GM12872 (cell line): ENCODE data around the gene GGN.

Experiments used
- TF ChIP-seq, protein P1 (sequence below): IDR thresholded peaks from 3 replicates; pipeline ENCODE4 v1.5.1; 2011; ENCODE audit warnings: low read depth, mild to moderate bottlenecking, low read length, moderate library complexity; ENCODE audit not compliant: insufficient read depth

GGN gene

DNA sequence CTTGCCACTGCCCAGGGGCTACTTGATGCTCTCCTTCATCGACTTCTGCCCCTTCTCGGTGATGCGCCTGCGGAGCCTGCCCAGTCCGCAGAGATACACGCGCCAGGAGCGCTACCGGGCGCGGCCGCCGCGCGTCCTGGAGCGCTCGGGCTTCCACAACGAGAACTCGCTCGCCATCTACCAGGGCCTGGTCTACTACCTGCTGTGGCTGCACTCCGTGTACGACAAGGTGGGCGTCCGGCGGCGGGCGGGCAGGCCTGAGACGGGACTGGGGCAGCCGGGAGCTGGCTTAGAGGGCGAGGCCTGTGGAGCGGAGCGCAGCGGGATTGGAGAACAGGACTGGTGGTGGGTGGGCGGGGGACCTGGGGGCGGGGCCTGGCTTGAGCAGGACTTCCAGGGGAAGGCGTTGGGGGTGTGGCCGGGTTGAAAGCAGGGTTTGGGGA, 26.2 kb downstream of the GGN start:
- TF ChIP-seq, protein P1, sequence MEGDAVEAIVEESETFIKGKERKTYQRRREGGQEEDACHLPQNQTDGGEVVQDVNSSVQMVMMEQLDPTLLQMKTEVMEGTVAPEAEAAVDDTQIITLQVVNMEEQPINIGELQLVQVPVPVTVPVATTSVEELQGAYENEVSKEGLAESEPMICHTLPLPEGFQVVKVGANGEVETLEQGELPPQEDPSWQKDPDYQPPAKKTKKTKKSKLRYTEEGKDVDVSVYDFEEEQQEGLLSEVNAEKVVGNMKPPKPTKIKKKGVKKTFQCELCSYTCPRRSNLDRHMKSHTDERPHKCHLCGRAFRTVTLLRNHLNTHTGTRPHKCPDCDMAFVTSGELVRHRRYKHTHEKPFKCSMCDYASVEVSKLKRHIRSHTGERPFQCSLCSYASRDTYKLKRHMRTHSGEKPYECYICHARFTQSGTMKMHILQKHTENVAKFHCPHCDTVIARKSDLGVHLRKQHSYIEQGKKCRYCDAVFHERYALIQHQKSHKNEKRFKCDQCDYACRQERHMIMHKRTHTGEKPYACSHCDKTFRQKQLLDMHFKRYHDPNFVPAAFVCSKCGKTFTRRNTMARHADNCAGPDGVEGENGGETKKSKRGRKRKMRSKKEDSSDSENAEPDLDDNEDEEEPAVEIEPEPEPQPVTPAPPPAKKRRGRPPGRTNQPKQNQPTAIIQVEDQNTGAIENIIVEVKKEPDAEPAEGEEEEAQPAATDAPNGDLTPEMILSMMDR, result peak; percentile 19; the same call in 1 of the 3 replicates

DNA sequence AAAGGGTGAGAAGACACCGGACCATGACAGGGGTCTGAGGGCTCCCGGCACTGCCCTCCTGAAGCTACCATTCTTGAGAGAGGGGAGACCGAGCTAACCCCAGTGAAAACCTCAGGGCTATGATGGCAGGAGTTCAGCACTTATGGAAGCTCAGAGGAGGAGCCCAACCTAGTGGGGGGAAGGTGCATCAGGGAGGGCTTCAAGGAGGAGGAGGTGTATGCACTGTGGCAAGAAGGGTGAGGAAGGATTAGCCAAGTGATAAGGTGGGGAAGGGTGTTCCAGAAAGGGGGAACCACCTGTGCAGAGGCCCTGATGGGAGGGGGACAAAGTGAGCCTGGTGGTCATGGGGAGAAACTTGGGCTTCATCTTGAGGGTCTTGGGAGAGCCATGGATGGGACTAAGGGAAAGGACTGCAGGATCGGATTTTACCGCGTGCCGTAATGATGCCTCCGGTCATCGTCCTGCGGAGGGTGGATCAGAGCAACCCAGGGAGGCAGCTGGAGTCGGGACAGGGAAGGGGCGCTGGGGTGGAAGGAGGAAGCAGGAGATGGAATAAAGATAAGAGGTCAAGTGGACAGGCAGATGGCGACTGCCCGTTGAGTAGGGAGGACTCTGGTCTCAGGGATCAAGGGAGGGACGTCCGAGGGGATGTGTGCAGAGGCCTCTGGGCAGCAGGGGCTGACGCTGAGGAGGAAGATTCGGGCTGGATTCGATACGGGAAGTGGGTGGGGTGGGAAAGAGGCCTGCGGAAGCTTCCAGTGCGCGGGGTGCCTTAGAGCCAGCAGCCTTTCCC, 26.8 kb downstream of the GGN start:
- TF ChIP-seq, protein P1, result no peak

DNA sequence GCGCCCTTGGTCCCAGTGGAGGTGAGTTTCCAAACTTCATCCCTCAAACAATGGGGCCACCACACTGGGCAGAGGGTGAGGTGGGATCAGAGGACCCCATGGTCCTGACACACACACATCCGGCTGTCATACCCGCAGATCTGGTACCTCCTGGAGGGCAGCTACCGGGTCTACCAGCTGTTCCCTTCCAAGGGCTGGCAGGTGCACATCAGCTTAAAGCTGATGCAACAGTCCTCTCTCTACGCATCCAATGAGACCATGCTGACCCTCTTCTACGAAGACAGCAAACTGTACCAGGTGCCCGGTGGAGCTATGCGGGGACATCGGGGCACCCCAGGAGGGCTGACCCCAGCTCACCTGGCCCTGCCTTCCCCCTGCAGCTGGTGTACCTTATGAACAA, 27.5 kb downstream of the GGN start:
- TF ChIP-seq, protein P1, result no peak

DNA sequence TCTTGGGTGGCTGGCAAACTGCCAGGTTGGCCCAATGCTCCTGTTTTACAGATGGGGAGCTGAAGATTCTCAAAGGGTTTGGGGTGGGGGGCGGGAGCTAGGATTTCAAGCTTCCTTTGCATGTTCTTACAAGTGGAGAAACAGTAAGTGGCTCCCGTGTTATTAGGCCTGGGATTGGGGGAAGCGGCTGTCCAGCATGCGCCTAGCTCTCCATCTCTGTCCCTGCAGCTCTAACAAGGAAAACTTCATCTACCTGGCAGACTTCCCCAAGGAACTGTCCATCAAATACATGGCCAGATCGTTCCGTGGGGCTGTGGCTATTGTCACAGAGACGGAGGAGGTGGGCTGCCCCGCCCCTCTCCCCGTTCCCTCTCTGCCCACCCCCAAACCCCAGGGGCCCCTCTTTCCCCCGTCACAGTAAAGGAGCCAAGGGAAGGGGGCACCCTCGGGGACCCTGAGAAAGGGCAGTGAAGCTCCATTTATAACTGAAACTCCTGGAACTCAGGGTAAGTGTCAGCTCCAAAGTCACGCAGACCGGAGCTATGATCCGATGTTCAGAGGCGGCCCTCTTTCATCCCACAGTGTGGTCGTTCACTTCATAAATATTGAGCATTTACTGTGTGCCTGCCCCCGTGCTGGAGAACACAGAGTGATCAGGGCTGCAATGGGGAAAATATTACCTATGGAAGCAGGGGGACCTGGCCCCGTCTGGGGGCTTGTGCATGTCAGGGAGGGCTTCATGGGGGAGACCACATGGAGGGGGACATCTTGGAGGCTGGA, 28.4 kb downstream of the GGN start:
- TF ChIP-seq, protein P1, result no peak

DNA sequence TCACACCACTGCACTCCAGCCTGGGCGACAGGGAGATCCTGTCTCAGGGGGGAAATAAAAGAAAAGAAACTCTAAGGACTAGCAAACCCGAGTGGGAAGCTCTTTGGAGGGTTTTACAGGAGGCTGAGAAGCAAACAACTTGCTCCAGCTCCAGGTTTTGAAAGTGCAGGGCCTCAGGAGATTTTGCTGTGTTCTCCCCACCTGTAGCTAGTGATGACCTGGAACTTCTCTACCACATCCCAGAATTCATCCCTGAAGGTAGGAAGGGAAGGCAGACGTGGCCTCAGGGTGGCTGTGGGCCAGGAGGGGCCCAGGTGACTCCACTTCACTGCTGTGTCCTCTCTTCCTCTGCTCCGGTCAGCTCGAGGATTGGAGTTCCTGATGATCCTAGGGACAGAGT, 29.8 kb downstream of the GGN start:
- TF ChIP-seq, protein P1, result no peak

DNA sequence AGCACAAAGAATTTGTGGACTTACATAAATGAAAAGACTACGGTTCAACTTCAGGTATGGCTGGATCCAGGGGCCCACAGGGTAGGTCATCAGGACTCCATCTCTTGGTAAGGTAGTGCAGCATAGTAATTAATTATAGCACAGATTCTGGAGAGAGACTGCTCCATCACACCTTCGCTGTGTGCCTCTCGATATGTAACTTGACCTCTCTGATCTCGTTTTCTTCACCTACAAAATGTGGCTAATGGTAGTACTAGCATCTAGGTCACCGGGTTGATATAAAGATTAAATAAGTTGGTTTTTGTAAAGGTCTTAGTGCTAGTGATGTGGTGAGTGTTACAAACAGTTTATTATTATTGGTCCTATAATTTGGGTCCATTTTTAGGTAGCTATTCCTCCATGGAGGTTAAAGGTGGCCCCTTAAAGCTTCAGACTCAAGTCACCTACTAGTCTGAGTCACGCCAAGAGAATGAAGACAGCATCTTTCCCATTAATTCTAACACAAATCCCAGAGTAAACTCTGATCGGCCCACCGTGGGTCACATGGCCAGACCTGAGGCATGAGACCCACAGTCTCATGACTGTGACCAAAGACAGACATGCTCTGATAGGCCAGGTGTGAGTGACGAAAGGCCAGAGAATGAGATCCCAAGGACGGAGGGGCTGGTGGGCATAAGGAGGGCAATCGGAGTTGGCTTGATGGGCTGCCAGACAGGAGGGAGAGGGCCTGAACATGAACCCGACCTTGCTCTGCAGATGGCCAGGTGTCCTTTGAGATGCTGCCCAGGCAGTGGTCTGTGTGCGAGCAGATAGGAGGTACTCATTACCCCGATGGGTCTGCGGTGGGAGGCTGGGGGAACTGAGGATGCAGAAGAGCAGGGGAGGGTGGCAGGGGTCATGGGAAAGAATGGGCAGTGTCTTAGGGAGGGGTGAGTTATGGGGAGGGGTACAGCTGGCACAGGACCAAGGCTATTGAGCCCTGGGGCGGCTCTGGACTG, 31.8 kb downstream of the GGN start:
- TF ChIP-seq, protein P1, result no peak

DNA sequence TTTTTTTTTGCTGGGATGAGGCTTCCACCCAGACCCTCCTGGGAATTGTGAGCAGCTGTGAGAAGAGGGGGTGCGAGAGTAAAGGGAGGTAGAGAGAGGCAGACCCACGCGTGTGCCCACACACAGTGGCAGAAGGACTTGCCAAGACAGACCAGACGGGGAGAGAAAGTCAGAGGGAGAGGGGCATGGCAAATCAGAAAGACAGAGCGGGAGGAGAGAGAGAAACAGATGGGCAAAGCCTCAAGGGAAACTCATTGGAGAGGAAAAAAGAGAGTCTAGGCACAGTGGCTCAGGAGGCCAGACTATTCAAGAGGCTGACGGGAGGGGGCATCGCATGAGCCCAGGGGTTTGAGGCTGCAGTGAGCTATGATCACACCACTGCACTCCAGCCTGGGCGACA, 35.2 kb downstream of the GGN start:
- TF ChIP-seq, protein P1, result no peak
